Heart left ventricle (tissue), 13 donors: ENCODE data around the gene PHF1.

Experiments
- POLR2A ChIP-seq, 2 donors: fragments of 450-650 bp; IDR thresholded peaks; one replicate each; pipeline ENCODE4 v1.6.1; 2017; ENCODE audit warnings: antibody characterized with exemption in 2 of 2, mild to moderate bottlenecking in 2 of 2, moderate library complexity in 2 of 2
- TF ChIP-seq, protein P1 (sequence below), 12 donors: fragments of 200-600 bp; sonication (generic) in 4 of 12; IDR thresholded peaks; one replicate each; pipeline versions ENCODE4 v1.5.0 to v1.8.0; 2018 to 2022; ENCODE audit warnings: antibody characterized with exemption in 12 of 12, mild to moderate bottlenecking in 5 of 12
- donor health status: ischemic (EF 13 %, LVEDD 7.1; RV severe dilation, severe dysfunction).
- donor health status: DM: no; HTN: yes; CAD: no.
- donor health status: DM: no; HTN: no; CAD: no.
- donor health status: ischemic (EF 25% LVEDD 6.9; RV normal size, moderate dysfunction).
- donor health status: ischemic (EF 25% LVEDD 5.7; RV mildly dilated, moderate dysfunction).
- donor health status: ischemic (EF 35%, LVEDD 5.7; RV mildly dilated, moderate dysfunction).
- donor health status: nonischemic (EF 11% LVEDD 7.7; RV severe dilation, severe dysfunction).
- donor health status: DM: yes; HTN: yes; CAD: no.
- donor health status: PGD.
- donor health status: ischemic (EF 29% LVEDD 5.4; RV normal size, mild dysfunction).
- donor health status: nonischemic (EF 23%, LVEDD 6.1; RV moderate dilation, normal function).

DNA sequence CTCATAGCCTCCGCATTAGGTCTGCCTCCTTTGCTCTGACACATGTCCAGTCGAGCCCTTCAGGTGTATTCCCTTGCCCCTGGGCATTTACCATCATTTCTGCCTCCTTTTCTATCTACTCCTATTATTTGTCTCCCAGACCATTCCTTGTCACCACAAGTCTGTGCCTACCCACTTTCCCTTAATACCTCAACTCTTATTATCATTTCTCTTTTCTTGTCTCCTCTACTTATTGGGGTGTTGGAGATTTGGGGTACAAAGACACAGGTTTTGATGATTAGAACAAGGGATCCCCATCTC lies 10.5 kb downstream of the PHF1 start:
- TF ChIP-seq, protein P1, sequence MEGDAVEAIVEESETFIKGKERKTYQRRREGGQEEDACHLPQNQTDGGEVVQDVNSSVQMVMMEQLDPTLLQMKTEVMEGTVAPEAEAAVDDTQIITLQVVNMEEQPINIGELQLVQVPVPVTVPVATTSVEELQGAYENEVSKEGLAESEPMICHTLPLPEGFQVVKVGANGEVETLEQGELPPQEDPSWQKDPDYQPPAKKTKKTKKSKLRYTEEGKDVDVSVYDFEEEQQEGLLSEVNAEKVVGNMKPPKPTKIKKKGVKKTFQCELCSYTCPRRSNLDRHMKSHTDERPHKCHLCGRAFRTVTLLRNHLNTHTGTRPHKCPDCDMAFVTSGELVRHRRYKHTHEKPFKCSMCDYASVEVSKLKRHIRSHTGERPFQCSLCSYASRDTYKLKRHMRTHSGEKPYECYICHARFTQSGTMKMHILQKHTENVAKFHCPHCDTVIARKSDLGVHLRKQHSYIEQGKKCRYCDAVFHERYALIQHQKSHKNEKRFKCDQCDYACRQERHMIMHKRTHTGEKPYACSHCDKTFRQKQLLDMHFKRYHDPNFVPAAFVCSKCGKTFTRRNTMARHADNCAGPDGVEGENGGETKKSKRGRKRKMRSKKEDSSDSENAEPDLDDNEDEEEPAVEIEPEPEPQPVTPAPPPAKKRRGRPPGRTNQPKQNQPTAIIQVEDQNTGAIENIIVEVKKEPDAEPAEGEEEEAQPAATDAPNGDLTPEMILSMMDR (IDR thresholded peaks at IDR 0.05) = no peak
- no peak for TF ChIP-seq POLR2A (IDR thresholded peaks at IDR 0.05)
